GM18909 (cell line): ENCODE measurements around the gene AANAT.

ENCODE experiments used
- ATAC-seq: cut with Tn5 transposase; IDR thresholded peaks from one replicate; pipeline ENCODE4 v1.9.1; 2021; ENCODE audit warnings: mild to moderate bottlenecking; ENCODE audit not compliant: unreplicated experiment, poor library complexity

The AANAT gene

DNA sequence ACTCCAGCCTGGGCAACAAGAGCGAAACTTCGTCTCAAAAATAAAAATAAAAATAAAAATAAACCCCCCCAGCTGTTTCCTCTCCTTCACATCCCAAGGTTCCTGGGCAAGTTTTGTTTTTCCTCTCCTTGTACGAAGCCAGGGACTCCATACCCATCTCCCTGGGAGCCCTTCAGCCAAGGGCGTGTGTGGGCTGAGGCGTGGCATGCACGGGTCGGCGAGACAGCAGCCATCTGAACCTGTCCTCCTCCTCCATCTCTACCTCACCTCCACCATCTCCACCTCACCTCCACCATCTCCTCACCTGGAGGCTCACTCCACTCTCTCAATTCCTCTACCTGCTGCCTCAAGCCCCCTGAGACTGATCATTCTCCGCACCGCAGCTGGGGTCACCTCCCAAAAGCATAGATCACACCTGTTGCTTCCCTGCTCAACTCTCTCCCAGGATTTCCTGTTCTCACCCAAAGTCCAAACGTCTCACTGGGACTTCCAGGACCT is 16.9 kb downstream of the AANAT start:
- no peak for ATAC-seq

DNA sequence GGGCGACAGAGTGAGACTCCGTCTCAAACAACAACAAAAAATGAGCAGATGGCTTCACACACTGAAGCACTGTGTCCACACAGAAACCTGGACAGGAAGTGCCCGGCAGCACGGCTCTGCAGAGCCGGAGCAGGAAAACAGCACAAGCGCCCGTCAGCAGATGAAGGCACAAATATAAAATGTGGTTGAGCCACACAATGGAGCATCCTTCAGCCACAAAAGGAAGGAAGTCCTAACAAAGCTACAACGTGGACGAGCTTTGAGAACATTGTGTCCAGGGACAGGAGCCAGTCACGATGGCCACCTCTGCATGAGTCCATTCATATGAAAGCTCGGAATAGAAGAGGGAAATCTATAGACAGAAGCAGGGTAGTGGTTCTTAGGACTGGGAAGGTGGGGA is 18.2 kb downstream of the AANAT start:
- ATAC-seq: no peak

- no peak for ATAC-seq
These were observed 20.2 kb downstream of the AANAT start for GRCh38 chr17:76487451-76488192.

DNA sequence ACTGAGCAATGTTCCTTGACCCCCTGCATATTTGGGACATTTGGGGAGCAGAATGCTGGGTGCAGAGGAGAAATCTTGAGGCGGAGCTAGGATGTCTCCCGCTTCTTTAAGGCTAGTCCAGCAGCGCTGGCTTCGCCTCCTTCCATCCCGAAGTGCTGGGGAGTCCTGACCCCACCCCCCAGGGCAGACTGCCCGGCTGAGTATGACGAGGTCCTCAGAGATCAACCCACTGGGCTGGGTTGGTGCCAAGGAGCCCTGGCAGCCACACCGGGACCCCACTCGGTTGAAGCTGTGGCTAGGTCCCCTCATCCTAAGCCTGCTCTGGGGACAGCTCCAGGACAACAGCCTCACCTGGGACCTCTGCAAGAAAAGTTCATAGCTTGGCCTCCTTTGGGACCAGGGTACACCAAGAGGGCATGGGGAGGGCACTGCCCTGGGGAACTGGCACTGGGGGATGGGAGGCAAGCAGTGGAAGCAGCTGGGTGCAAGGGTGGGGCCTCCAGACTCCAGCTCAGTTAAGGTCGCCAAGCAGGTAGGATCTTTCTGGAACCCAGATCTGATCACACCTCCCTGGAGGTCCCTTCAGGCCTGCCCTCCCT is 22.8 kb downstream of the AANAT start:
- no peak for ATAC-seq

GRCh38 chr17:76491271-76492122 is 24.1 kb downstream of the AANAT start:
- ATAC-seq: peak; percentile 8

DNA sequence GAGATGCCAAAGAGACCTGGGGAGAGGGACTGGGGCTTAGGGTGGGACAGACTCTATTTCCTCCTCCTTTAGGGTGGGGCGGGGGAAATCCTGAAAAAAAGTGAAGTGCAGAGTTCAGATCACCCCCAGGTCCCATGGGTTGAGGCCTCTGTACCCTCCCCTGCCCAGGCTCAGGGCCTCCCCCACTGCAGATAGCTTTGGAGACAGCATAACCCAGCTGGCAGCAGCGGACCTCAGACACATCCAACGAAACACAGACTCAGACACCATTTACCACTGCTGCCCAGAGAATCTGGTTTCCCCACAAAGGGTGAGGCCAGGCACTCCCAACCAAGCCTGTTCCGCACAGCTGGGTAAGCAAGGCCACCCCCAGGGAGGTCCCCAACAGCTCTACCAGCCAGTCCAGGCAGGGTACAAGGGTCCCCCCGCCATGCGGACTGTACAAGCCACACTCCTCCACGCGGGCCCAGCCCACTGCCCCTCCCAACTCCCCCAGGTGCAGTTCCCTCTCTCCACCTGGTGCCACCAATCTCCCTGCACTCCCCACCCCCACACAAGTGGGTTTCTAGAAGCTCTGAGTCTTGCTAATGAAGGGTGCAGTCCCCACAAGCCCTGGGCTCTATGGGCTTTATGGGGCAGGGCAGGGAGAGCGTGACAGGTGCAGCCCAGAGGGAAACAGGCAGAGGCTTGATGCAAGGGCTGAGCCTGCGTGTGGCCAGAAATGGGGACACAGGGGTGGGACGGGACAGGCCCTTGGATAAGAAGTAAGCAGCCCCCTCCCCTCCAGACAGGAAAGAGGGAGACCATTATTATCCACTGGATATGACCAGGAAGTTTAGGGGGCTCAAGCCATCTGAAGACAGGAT is 25.0 kb downstream of the AANAT start:
- ATAC-seq: peak; percentile 34

GRCh38 chr17:76492989-76493501 is 25.6 kb downstream of the AANAT start:
- ATAC-seq: peak; percentile 48

- no peak for ATAC-seq
These were observed 26.2 kb downstream of the AANAT start for GRCh38 chr17:76493505-76494167.

DNA sequence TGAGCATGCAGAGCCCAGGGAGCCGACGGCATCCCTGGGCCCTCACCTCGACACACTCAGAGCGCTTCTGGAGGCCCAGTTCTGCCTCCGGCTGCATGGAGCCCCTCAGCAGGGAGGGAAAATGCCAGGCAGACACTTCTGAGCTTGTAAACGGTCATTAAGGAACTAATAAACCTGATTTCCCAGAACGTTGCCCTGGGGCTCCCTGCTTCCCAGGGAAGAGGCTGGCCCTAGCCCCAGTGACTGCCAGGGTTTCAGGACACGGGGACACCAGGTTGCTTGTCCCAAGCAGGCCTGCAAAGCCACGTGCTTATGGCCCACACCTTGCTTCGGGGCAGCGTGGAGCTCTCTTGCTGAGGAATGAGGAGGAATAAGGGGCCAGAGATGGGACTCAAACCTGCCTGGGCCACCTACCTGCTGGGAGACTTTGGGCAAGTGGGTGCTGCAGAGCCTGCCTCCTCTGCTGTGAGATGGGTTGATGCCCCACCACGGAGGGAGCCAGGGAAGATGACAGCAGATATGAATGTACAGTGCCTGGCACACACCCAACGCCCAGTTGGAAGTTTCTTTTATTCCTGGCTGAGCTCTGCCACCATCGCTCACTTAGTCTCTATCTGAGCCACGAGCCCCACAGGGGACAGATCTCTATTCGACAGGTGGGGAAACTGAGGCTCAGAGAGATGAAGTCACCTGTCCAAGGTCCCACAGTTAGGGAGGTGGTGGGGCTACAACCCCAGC is 28.4 kb downstream of the AANAT start:
- ATAC-seq: no peak

GRCh38 chr17:76496464-76496863 is 29.1 kb downstream of the AANAT start:
- no peak for ATAC-seq

DNA sequence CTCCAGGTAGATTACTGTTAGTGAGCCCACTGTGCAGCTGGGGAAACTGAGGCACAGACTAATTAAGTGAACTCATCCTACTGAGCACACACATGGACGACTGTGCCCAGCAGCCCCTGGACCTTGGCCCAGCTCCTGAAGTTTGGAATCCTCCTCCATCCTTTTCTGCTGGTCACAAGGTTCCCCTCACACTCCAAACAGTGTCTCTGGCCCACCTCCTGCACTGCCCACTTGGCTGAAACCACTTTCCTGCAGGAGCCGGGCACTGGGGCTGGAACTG is 30.2 kb downstream of the AANAT start:
- no peak for ATAC-seq

DNA sequence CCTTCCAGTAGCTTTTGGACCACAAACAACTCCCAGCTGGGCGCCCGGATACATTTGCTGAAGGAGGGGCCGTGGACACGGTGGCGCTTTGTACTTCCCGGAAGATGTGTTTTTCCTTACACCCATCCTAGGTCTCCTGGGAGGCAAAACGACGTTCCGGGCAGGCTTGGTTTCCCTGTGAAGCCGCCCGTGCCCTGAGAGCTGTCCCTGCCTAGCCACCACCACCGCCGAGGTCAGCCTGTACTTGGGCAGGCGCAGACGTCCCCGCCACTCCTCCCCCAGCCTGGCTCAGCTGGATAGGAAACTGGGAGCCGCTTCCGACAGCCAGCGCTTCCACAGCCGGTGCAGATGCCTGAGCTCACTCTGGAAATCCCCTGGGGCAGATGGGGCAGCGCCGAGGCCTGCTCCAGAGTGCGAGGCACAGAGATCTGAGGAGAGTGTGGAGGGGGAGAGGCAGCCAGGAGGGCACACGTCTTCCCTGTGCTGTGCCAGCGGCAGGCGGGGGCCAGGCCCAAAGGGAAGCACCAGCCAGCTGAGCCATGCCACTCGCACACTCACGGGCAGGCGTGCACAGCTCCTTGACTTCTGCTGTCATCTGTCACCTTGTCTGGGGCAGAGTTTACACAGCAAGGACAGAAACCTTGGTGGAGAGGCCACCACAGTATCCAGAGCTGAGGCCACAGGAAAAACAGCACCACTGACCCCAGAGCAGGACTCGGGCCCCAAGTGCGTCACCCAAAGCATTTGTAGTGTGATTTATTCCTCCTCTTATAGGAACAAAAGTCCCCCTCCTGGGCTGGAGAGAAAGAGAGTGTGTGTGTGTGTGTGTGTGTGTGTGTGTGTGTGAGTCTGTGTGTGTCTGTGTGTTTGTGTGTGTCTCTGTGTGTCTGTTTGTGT is 30.8 kb downstream of the AANAT start:
- ATAC-seq: no peak

DNA sequence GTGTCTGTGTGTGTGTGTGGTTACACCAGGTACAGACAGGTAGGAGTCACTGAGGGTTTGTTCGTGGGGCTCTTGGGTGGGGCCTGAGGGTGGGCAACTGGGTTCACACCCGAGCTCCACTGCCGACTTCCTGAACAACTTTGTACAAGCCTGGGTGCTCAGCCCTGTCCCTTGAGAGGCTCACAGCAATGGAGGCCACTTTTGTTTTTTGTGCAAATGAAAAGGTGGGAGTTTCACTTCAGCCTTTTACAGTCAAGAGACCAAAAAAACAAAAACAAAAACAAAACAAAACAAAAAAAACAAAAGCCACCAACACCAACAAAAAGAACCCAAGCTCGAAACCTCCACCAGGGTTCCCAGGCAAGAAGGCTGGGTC is 31.5 kb downstream of the AANAT start:
- ATAC-seq: no peak

DNA sequence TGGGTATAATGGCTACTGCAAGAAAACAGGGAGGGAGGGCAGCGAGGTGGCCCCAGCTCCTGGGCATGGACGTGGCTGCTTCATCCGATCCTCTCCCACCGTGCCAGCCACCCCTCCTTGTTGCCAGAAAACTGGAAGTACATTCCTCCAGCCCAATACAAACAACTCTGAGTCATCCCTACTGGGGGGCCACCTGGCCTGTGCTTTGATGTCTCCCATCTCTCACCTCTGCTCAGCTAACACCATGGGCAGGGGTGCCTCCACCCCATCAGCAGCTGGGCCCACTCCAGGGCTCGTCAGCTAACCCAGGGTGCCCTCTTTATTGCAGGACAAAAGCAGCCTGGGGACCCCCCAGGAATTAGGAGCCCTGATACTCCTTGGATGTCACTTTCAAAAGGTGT is 31.9 kb downstream of the AANAT start:
- no peak for ATAC-seq

DNA sequence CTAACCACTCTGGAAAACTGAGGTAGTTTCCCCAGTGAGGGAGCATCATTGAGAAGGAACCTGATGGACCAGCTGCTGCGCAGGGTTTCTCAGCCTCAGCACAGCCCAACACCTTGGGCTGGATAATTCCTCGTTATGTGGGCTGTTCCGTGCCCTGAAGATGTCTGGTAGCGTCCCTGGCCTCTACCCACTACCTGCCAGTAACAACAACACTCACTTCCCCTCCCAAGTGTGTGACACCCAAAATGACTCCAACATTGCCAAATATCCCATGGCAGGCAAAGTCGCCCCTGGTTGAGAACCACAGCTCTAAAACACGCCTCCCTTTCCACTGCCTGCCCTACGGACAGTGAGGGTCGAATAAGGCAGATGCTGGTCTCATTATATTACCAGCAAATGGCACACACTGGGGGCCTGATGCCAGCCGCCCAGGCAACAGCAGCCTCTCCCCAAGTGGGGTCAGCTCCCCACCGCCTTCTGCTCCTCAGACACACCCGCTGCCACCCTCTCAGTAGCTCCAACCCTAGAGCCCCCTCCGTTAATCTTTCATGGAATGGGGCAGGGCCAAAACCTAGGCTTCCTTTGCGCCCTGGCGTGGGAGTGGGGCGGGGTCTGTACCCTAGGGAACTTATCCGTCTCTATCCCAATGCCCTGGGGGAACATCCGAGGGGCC is 32.8 kb downstream of the AANAT start:
- ATAC-seq: no peak

DNA sequence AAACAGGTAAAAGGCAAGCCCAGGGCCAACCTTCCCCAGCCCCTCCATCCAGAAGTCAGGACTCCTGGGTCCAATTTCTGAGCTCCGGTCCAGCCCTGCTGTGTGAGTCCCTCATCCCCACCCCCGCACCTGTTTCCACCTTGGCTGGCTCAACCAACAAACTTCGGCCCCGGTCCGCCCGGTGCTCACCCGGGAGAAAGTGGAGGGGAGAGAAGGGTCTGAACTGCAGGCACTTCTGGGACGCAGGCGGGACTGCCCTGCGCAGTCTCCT is 33.3 kb downstream of the AANAT start:
- ATAC-seq: no peak

DNA sequence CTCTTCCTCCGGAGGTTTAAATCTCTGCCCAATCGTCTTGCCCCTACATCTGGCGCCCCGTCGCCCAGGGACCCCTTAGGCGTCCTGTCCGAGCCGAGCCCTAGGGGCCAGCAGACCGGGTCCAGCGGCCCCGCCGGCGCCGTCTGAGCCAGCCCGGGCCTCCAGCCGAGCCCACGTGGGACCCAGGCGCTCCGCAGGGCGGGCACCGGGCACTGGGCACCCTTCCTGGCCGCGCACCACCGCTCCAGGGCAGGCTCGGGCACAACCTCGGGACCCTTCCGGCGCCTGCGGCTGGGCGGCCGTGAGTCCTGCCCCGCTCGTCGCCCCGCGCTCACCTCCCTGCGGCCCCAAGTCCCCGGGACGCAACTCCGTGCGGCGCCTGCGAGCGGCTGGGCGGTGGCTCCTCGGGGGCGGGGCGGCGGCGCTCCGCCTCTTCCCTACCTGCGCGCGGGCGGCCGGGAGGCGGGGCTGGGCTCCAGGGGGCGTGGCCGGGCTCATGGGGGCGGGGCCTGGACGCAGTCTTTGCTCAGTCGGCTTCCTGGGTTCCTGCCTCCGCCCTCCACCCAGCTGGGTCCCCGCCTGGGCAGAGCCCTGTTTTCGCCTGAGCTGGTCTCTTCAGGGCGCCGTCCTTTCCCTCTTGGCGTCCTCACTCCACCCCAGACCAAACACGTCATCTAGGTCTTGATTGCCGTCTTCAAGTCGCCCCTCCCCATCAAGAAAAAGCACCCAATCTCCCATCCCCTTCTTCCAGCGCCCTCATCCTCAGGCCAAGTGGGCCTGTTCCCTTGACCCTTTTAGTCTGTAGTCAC is 33.8 kb downstream of the AANAT start, which contains the start of gene RHBDF2:
TSS of gene RHBDF2 (minus strand) at position 406 of the 809 bp plus-strand sequence. CDS start 19,899 bp downstream, outside the sequence.
- ATAC-seq: peak; percentile 79
